ENCODE data around the gene FAM200A.
A peak's percentile ranks its signal among the peaks of the same experiment; 100 is the strongest.
"Not testable (repeated sequence)": the region's sequence is repeated elsewhere in the genome, so short reads cannot be mapped to it uniquely, and the experiment has no call there.

The FAM200A gene

GRCh38 chr7:99559175-99559915 lies 7.4 kb upstream of the FAM200A start:
- no peak for DNase-seq (ENCODE audit: low spot score)

- peak; percentile 89 for DNase-seq (ENCODE audit: low spot score)
Measured at GRCh38 chr7:99558306-99559174, 6.6 kb upstream of the FAM200A start, which contains the start of gene ZNF655. ZNF655 (plus strand) TSS chr7:99558642; CDS start chr7:99560560, 1,918 bp downstream.

- no peak for DNase-seq (ENCODE audit: low spot score)
Measured at GRCh38 chr7:99557940-99558305, 6.0 kb upstream of the FAM200A start.

GRCh38 chr7:99557196-99557607 lies 5.3 kb upstream of the FAM200A start:
- DNase-seq (ENCODE audit: low spot score) = no peak

GRCh38 chr7:99554939-99555338 lies 3.0 kb upstream of the FAM200A start:
- DNase-seq (ENCODE audit: low spot score) = no peak

DNA sequence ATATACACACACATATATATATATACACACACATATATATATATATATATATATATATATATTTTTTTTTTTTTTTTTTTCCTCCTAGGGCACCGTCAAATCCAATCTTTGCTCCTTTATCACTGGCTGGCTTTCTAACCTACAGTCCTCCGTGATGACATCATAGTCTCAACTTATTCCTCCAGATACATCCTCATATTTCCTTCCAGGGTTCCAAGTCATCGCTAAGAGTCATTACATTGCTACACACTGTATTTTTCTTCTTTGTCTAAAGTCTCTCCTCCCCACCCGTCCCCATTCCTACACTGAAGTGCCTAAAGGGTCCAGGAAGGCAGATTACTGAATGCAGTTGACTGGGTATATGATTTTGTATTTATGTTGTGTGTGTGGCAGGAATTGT lies 1.1 kb upstream of the FAM200A start:
- no peak for DNase-seq (ENCODE audit: low spot score)

DNA sequence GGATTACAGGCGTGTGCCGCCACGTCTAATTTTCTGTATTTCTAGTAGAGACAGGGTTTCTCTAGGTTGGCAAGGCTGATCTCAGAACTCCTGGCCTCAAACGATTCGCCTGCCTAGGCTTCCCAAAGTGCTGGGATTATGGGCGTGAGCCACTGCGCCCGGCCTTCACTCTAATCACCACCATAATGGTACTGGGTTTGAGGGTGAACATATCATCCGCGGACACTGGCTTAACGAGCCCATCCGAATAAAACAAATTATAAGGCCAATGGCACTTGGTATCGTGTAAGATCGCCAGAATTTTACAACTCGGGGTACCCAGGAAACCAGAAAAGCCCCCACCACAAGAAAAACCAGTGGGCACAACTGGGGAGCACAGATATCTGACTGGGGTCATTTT lies 580 bp downstream of the FAM200A start:
- peak; percentile 22 for DNase-seq (ENCODE audit: low spot score)

DNA sequence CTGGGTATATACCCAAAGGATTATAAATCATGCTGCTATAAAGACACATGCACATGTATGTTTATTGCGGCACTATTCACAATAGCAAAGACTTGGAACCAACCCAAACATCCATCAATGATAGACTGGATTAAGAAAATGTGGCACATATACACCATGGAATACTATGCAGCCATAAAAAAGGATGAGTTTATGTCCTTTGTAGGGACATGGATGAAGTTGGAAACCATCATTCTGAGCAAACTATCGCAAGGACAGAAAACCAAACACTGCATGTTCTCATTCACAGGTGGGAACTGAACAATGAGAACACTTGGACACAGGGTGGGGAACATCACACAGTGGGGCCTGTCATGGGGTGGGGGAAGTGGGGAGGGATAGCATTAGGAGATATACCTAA lies 2.4 kb downstream of the FAM200A start:
- not testable (repeated sequence) for DNase-seq (ENCODE audit: low spot score)

GRCh38 chr7:99545308-99545707 lies 6.6 kb downstream of the FAM200A start:
- DNase-seq (ENCODE audit: low spot score) = not testable (repeated sequence)

GRCh38 chr7:99543916-99544315 lies 8.0 kb downstream of the FAM200A start:
- DNase-seq (ENCODE audit: low spot score) = no peak

DNA sequence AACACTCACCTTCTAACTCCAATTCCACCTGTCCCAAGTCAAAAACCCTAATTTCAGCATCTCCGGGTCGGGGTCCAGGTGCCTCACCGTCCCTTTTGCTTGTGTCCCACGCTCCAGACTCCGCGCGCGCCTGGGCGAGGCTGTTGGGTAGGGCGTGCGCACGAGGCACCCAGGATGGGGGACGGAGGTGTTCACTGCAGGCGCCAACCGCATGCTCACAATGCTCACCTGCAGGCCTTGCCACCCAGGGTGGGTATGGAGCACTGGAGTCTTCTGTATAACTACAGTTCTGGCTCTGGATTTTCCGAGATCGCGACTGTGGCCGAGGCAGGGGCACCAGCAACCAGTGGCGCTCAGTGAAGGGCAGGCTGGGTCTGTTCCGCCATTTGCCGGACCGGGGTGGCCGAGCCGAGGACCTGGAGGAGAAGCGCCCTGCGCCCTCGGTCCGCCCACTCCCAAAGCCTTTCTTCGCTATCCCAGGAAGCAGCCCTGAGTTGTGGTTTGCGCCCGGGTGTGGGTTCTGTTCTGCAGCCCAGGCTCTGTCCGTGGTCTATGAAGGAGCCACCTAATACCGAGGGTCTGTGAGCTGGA lies 8.7 kb downstream of the FAM200A start:
- no peak for DNase-seq (ENCODE audit: low spot score)

DNA sequence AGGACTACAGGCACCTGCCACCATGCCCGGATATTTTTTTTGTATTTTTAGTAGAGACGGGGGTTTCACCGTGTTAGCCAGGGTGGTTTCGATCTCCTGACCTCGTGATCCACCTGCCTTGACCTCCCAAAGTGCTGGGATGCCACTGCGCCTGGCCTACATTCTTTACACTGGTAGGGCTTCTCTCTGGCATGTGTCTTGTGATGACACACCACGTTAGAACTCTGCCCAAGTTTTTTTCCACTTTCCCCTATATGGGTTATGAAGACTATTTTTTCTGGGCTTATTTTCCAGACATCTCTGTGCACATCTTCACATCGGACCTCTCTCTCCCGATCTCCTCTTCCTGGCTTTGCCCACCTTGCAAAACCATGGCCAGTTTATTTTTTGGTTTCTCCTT lies 10.7 kb downstream of the FAM200A start:
- DNase-seq (ENCODE audit: low spot score) = no peak

DNA sequence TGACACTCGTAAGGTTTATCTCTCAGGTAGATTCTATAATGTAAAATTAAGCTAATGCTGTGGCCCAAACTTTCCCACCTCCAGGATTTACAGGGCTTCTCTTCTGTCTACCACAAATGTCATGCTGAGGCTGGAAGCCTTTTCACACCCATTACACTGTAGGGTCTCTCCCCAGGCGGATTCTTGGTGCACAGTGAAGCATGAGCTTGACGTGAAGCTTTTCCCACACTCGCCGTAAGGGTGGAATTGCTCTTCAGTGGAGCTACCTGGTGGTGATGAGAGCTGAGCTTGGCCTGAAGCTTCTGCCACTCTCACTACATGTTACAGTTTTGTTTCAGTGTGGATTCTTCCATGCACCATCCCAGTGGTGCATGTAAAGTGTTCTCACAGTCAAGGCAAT lies 11.4 kb downstream of the FAM200A start:
- no peak for DNase-seq (ENCODE audit: low spot score)

DNA sequence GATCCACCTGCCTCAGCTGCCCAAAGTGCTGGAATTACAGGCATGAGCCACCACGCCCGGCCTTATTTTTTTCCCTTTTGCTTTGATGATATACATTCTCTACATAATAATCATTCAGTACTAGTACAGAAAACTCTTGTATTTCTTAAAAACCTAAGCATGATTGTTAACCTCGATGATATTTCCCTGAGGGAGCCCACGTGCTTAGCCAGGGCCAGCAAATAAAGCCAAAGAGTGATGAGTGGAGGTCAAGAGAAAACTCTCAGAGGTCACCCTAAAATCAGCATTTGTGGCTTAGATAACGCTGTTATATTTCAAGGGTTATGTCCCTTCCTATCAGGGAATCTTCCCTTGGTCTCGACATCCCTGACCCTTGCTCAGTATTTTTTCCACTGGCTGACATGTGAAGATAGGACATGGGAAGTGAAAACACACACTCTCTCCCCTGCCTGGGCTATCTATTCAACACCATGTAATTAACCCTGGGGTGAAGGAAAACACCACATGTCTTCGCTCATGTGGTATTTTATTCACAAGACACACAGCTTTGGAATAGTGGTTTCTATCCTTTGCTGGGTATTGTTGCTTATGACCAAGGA lies 12.6 kb downstream of the FAM200A start:
- no peak for DNase-seq (ENCODE audit: low spot score)

DNA sequence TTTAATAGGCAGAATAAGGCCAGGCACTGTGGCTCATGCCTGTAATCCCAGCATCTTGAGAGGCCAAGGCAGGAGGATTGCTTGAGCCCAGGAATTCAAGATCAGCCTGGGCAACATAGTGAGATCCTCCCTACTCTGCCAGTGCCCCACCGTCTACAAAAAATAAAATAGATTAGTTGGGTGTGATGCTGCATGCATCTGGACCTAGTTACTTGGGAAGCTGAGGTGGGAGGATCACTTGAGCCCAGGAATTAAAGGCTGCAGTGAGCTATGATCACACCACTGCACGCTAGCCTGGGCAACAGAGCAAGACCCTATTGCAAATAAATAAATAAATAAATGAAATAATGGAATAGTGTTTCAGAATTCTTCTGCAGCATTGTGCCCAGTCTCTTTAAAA lies 16.2 kb downstream of the FAM200A start:
- no peak for DNase-seq (ENCODE audit: low spot score)

- DNase-seq (ENCODE audit: low spot score) = no peak
Measured at GRCh38 chr7:99531354-99531765, 20.6 kb downstream of the FAM200A start.

GRCh38 chr7:99525713-99526440 lies 26.0 kb downstream of the FAM200A start:
- DNase-seq (ENCODE audit: low spot score) = no peak

GRCh38 chr7:99521399-99521798 lies 30.5 kb downstream of the FAM200A start:
- DNase-seq (ENCODE audit: low spot score) = no peak

DNA sequence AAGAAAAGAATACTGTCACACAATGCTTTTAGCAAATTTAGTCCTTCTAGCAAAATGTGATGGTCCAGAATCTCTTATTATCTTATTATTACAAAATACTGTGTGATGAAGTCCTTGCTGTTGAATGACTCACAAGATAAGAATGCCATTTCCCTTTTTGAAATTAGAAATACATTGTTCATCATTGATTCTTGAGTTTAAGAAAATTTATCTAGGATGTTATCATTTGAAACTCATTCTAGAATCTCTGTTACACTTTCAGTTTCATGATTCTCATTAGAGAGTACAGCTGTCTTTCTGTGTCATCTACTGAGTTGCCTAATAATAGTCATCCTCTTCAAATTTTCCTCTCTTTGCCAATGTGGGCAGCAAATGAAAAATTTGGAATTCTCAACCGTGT lies 37.9 kb downstream of the FAM200A start:
- peak; percentile 20 for DNase-seq (ENCODE audit: low spot score)

GRCh38 chr7:99505324-99505662 lies 46.6 kb downstream of the FAM200A start:
- no peak for DNase-seq (ENCODE audit: low spot score)

DNA sequence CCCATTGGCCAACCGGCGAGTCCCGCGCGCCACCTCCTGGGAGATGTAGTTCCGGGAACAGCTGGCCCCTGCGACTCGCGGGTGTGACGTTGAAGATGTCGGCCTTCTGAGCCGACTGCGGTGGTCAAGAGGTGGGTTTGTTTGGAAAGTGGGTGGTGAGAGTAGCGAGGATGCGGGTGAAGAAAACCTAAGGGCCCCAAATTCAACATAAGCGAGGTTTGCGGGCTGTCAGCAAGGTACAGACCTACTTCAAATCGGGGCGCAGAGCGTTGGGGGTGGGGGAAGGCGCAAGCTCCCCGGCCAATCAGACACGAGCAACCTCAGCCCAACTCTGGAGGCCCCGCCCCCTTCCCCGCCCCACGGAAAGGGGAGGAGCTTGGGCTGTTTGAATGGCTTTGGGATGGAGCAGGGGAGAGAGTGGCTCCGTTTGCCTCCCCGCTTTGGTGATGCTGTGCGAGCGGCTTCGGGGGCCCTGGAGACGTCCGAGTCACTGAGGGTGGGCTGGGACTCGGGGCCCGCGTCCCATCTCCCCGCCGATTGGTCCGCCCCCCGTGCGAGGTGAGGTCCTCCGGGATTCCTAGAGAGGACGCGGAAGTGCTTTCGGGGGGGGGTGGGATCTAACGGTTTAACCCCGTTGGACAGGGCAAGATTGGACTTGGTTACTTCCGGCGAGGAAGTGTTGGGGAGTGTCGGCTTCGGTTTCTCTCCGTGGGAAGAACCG lies 47.2 kb downstream of the FAM200A start, which contains the start of gene ZKSCAN5:
Gene ZKSCAN5 (plus strand): TSS at position 60 of the 721 bp plus-strand sequence. CDS start 1,383 bp downstream, outside the sequence.
- DNase-seq (ENCODE audit: low spot score) = peak; percentile 96

Data from AG20443 (cell line).